Umbilical cord (tissue), 2 donors: ENCODE data around the gene ARHGAP35. TPM values are rescaled to one million over a fixed set of nuclear protein-coding genes. Genes with fewer than 3 reads are reported as not detected.

Experiments used
- DNase-seq: peaks from one replicate; pipeline ENCODE4 v3.0.0-alpha.2; 2015; ENCODE audit warnings: low spot score
- total RNA-seq: library from RNA; depleted of rRNA; stranded (reverse); fragments of >200 nt; gene quantifications from one replicate; pipeline ENCODE4 v1.2.3, GENCODE V29; 2014; ENCODE audit warnings: low replicate concordance; ENCODE audit not compliant: insufficient read depth

ARHGAP35 gene
- total RNA-seq, 1 donor from 2014 or later = 26.5 TPM

- peak; percentile 52 for DNase-seq
Observed at GRCh38 chr19:46902402-46902766, 41.6 kb downstream of the ARHGAP35 start.

DNA sequence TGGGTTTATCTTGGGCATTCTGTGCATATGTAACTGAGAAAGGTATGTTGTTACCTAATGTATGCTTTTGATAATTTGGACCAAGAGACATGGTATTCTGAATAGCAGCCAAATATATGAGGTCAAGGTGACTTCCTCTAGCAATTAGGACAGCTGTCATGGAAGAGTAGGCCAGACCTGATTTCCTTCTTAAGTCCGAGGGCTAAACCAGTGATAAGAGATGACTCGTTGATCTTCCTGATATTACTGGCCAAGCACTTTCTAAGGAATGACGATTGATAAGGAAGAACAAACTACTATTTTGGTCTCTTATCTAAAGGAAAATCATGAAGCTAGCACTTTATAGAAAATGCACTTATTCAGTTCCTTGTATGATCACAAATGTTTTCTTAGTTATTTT is 42.7 kb downstream of the ARHGAP35 start:
- DNase-seq = no peak

GRCh38 chr19:46904114-46905060 is 43.6 kb downstream of the ARHGAP35 start:
- DNase-seq = peak; percentile 76

GRCh38 chr19:46906221-46906620 is 45.4 kb downstream of the ARHGAP35 start:
- DNase-seq = no peak

DNA sequence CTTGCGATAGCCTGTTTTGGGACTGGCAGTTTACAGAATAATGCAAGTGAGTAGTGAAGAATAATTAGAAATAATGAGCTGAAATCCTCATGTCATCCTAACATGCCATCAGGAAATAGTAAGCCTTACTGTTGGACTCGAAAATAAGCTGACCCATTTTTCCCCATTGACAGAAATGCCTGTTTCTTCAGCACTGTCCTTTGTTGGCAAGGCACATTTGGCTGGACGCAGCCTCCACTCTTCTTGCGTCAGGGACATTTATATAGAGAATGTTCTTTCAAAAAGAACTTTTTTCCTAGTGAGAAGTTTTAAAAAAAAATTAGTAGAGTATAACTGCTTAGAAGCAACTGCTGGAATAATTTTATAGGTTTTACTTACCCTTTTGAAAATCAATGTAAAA is 47.1 kb downstream of the ARHGAP35 start:
- DNase-seq = no peak

DNA sequence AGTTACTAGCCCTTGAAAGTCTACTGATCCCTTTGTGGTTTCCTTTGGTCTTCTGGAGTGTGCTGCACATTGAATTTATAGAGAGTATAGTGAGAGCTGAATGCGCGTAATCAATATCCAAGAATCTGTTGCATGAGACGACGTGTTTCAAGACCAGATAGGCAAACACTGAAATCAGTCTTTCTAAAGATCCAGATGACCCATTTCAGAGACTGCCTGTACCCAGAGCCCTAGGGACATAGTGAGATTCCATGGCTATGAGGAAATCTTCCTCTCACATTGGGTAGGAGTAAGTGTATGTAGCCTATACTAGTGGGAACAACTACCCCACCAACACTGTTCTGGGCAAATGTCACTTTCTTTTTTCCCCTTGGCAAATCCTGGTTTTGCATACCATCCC is 48.6 kb downstream of the ARHGAP35 start:
- DNase-seq = no peak

Other genes starting within 250 kb of the ARHGAP35 start
- gene PTGIR, start 235.9 kb upstream of the ARHGAP35 start, total RNA-seq = 22.6 TPM
- gene GNG8, start 224.8 kb upstream of the ARHGAP35 start, total RNA-seq = not detected
- 26.7 TPM for gene DACT3, start 199.8 kb upstream of the ARHGAP35 start, total RNA-seq
- 9.6 TPM for gene PRKD2, start 143.9 kb upstream of the ARHGAP35 start, total RNA-seq
- 27.0 TPM for gene FKRP, start 114.9 kb upstream of the ARHGAP35 start, total RNA-seq
- gene STRN4, start 114.5 kb upstream of the ARHGAP35 start, total RNA-seq = 41.9 TPM
- 76.6 TPM for gene SLC1A5, start 72.4 kb upstream of the ARHGAP35 start, total RNA-seq
- 159 TPM for gene AP2S1, start 10.2 kb upstream of the ARHGAP35 start, total RNA-seq
- gene NPAS1, start 158.8 kb downstream of the ARHGAP35 start, total RNA-seq = not detected
- gene TMEM160, start 187.6 kb downstream of the ARHGAP35 start, total RNA-seq = 5.3 TPM